Measurements from ENCODE around the gene CSMD2.

GRCh38 chr1:33735624-33736023, 429.4 kb downstream of the CSMD2 start:
- TF ChIP-seq CTCF (conservative IDR thresholded peaks at IDR 0.05; ENCODE audit: low read depth in 2 of 2) = peak in 1 of 2 experiments; percentile 36; a peak in 2 of 4 replicates
- no peak for TF ChIP-seq ZNF462 (CRISPR knock-in tag; IDR thresholded peaks at IDR 0.05)
- TF ChIP-seq EZH2 (IDR thresholded peaks at IDR 0.05; ENCODE audit: low read depth, unreplicated experiment) = no peak
